ENCODE measurements around the gene FANCG.

DNA sequence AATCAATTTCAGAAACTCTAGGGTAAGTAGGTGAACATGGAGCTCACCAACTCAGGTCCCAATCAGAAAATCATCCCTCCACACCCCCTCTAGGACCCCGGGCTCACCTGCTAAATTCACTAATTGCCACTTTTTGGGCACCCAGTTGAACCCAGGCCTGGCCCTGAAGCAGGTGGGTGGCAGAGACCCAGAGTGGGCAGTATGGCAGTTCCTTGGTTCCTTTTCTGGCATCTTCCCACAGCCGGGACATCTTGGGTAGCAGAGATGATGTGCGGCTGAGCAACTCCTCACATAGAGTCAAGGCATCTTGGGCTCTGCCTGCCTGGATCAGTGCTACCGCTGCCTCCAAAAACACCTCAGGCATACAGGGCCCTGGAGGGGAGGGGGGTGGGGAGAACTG is 4.4 kb downstream of the FANCG start:
- TF ChIP-seq CTCF (IDR thresholded peaks at IDR 0.05; ENCODE audit: insufficient read depth, low read depth, low read length) (no peak), EZH2 (IDR thresholded peaks at IDR 0.05; ENCODE audit: insufficient read depth, low read length) (no peak)

Measured in astrocyte (in vitro differentiated cells and primary cell).